Stimulated activated CD4-positive, alpha-beta T cell treated with anti-CD3 and anti-CD28 coated beads, Interleukin-2, amount 100 ng/mL, for 24 hours (primary cell): ENCODE data around the gene NFAM1.

ENCODE experiments used
- DNase-seq, 2 donors: peaks; one replicate each; pipeline ENCODE4 v3.0.0-alpha.2; 2020

NFAM1 gene

GRCh38 chr22:42380769-42381551 is 51.2 kb downstream of the NFAM1 start:
- DNase-seq = no peak

GRCh38 chr22:42379966-42380537 is 52.2 kb downstream of the NFAM1 start:
- DNase-seq = no peak

DNA sequence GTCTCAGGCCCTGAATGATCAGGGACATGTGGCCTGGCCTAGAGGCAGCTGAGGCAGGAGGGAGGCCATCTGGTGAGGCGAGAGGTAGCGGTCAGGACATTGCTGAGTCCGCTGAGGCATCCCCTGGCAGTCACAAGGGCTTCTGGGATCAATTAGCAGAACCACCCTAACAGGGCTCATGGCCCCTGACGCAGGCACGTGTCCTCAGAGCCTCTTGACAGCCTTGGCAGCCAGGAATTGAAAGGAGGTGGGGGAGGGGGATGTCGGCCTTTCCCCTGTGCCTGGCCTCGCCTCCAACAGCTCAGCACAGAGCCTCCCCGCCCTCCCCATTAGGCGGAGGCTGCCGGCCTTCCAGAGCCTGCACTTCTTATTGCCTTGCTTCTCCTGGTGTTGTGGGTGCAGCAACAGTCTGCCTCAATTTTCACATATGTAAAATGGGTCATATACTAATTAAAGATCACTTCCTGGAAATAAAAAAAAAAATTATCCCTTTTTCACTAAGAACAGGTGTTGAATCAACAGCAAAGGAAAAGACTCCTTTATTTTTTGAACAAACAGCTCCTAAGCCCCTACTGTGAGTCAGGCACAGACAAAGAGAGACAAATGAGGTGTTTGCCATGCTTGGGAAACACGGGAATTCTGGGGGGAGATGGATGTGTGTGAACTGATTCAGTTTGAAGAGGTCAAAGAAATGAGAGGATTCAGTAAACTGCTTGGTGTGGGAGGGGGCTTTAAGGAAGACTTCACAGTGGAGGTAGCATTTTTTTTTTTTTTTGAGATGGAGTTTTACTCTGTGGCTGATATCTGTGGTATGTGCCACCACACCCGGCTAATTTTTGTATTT is 55.3 kb downstream of the NFAM1 start:
- DNase-seq = no peak

DNA sequence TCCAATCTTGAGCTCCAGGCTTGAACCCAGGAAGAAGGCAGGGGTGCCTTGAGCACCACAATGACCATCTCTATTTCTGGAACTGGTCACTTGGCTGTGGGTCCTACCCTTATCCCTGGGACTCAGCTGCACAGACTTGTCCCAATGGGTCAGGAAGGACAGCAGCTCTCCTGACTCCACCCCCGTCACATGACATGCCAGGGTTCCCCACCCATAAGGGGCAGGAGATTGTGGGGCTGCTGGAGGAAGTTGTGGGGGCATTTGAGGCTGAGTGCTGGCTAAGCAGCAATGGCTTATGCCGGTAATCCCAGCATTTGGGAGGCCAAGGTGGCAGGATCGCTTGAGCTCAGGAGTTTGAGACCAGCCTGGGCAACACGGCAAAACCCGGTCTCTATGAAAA is 56.2 kb downstream of the NFAM1 start:
- no peak for DNase-seq

DNA sequence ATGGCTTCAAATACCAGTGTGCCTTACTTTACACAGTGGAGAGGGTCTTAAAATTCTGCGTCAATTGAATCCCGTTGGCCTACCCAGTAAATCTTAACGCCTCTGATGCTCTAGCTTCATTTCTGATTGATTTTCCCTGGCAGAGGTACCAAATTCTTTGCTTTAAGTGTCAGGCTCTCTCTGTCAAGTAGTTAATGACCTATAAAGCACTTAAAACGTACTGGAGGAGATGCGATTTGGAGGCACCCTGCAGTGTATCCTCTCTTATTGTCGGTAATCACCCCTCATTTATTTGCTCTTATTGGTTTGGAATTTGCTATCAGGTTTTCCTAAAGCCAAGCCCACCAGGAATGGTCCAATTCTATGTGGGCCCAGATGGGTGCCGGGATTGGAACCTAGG is 59.2 kb downstream of the NFAM1 start:
- no peak for DNase-seq

DNA sequence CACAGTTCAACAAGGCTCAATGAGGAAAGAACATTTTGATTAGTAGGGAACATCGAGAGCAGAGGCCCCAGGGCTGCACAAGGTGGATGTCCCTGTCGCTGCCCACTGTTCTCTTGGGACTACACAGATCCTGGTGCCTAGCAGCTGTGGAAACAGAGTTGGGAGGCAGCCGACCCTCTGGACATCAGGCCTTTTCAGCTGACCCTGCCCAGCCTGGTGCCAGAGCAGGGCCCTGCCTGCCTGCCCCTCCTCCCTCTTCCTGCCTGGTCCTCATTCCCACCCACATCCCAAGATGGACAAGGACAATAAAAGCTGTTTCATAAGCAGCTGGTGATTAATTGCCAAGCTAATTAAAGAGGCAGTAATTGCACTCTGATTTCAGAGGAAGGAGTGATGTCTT is 60.7 kb downstream of the NFAM1 start:
- DNase-seq = no peak

- no peak for DNase-seq
Measured at GRCh38 chr22:42371099-42371498, 61.1 kb downstream of the NFAM1 start.

GRCh38 chr22:42369250-42370041 is 62.8 kb downstream of the NFAM1 start:
- DNase-seq = peak; percentile 83

- DNase-seq = peak; percentile 26 to 36
Measured at GRCh38 chr22:42368379-42369249, 63.6 kb downstream of the NFAM1 start.

DNA sequence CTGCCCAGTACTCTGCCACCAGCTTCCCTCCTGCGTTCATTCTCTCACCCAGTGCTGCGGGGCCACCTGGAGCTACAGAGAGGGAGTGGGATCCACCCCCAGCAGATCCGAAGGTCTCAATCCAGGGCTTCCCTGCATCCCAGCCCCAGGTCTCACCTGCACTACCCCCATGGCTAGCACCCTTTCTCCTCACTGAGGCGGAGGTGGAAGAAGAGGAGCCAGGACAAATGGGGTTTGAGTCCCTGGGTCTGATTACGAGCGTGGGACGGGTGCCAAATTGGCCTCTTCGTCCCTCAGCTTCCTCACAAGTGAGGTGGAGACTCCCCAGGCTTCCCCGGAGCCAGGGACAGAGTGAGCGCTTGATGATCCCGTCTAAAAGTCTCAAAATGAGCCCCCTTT is 64.2 kb downstream of the NFAM1 start:
- DNase-seq = no peak

GRCh38 chr22:42366806-42367581 is 65.2 kb downstream of the NFAM1 start:
- DNase-seq = no peak

- DNase-seq = no peak
Measured at GRCh38 chr22:42365942-42366695, 66.1 kb downstream of the NFAM1 start.

- DNase-seq = no peak
Measured at GRCh38 chr22:42365111-42365865, 66.9 kb downstream of the NFAM1 start.

GRCh38 chr22:42364604-42365110 is 67.5 kb downstream of the NFAM1 start:
- DNase-seq = no peak

DNA sequence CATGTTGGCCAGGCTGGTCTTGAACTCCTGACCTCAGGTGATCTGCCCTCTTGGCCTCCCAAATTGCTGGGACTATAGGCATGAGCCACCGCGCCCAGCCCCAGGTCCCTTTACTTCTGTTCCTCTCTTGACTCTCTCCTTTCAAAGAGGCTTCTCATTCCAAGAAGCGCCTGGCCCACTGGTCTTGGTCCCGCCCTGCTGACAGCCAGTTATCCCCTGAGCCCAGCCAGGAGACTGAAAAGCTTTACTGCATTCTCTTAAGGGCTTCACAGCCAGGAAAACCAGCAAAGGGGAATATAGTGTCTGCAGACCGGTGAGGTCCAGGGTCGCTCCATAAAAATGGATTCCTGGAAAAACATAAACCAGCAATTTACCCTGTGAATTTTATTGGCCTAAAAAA is 68.3 kb downstream of the NFAM1 start:
- no peak for DNase-seq

DNA sequence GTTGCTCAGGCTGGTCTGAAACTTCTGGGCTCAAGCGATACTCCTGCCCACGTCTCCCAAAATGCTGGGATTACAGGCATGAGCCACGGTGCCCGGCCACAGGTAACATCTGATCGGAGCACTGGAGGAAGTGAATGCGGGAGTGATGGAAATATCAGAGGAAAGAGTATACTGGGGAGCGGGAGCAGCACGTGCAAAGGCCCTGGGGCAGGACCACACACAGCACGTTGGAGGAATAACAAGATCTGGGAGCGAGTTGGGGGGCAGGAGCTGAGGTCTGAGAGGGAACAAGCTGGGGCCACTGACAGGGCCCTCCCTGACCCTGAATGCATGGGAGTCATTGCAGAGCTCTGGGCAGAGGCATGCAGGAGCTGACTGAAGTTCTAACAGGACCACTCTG is 70.7 kb downstream of the NFAM1 start:
- DNase-seq = no peak

GRCh38 chr22:42360348-42360747 is 71.9 kb downstream of the NFAM1 start:
- no peak for DNase-seq

- DNase-seq = no peak
Measured at GRCh38 chr22:42358643-42359558, 73.3 kb downstream of the NFAM1 start.
